CD4-positive, alpha-beta T cell treated with Interleukin-2 at 100 ng/mL for 4 hours (primary cell): ENCODE data around the gene ADPRH.

Experiments used
- DNase-seq: peaks from one replicate; pipeline ENCODE4 v3.0.0-alpha.2; 2020; ENCODE audit warnings: low spot score

Gene ADPRH

GRCh38 chr3:119597548-119598288 is 18.4 kb downstream of the ADPRH start, which contains the start of gene PLA1A:
Gene PLA1A, plus strand, starts transcription at chr3:119597885. Its CDS starts 29 bp downstream, at chr3:119597914.
- DNase-seq: no peak

GRCh38 chr3:119598410-119599098 is 19.3 kb downstream of the ADPRH start:
- DNase-seq: no peak

- no peak for DNase-seq
Observed at GRCh38 chr3:119599558-119600174, 20.4 kb downstream of the ADPRH start.

- DNase-seq: no peak
Observed at GRCh38 chr3:119600732-119601131, 21.4 kb downstream of the ADPRH start.

- DNase-seq: no peak
Observed at GRCh38 chr3:119601154-119601553, 21.9 kb downstream of the ADPRH start.

DNA sequence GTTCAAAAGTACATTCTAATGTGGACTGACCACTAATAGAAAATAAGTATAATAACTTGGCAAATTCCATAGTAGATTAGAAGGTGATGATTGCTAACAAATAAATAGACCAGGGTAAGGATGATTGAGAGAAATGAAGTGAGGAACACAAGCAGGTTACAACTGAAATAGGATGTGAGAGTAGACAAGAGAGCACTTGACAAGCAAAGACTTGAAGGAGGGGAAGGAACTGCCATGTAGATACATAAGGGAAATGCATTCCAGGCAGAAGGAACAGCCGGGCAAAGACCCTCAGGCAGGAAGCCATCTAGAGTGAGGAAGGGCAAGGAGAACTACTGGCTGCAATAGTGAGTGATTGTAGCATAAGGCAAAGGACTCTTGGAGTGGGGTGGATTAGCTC is 23.4 kb downstream of the ADPRH start:
- DNase-seq: no peak

- no peak for DNase-seq
Observed at GRCh38 chr3:119604878-119605277, 25.6 kb downstream of the ADPRH start.

DNA sequence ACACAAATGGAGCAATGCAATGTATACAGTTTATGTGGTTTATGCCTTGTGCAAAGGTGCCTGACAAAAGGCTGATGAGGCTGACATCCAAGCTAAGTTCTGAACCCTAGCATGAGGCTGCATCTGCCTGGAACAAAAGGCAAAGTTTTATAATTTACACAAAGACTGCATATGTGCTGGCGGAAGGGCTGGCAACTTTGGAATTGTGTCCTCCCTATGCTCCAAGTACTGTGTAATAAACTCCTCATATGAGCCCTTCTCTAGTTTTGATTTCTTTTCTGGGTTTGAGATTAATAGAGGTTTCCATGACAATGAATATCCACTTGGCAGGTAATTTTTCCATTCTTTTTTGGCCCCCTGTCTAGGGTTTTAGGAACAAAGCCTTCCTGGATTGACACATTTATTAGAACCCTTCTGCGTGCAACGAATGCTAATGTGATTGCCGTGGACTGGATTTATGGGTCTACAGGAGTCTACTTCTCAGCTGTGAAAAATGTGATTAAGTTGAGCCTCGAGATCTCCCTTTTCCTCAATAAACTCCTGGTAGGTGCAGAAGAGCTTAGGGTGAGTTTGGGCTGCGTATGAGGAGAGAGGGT is 29.2 kb downstream of the ADPRH start:
- DNase-seq: no peak

DNA sequence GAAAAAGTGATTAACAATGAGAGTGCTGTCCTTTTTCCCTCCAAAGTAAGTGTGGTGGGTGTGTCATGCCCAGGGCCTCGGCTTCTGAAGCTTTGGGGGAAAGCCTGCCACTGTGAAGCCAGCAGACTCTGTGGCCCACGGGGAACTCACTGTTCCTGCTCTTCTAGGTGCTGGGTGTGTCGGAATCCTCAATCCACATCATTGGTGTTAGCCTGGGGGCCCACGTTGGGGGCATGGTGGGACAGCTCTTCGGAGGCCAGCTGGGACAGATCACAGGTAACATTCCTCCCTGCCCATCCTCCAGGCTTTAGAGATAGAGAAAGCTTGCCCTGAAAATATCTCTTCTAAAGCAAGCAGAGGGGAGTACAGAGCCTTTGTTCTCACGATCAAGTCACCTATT is 30.0 kb downstream of the ADPRH start:
- DNase-seq: no peak

DNA sequence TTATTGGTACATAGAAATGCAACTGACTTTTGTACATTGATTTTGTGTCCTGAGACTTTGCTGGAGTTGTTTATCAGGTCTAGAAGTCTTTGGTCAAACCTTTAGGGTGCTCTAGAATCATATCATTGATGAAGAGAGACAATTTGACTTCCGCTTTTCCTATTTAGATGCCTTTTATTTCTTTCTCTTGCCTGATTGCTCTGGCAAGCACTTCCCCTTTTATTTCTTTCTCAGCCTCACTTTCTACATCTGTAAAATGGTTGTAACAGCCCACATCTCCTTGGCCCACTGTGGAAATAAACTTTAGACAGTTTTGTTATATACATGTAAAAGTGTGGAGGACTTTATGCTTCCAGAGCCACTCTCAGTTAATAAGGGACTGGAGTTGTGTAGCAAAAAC is 32.4 kb downstream of the ADPRH start:
- no peak for DNase-seq

DNA sequence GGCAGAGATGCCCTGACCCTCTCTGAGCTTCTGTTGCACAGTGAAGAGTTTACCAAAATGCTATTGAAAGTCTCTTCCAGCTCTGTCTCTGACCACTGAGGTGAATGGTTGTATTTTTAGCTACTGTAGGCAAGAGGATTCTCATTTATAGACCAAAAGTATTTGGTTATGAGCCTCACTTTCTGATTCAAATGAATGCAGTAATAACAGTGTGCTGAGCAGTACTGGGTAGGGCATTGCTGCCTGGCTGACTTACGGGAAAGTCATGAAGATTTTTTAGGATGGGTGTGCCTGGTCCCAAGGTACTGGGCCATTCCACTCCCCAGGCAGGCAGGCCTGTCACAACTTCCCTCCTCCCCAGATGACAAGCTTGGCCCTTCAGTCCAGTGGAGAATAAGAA is 33.9 kb downstream of the ADPRH start:
- DNase-seq: no peak

DNA sequence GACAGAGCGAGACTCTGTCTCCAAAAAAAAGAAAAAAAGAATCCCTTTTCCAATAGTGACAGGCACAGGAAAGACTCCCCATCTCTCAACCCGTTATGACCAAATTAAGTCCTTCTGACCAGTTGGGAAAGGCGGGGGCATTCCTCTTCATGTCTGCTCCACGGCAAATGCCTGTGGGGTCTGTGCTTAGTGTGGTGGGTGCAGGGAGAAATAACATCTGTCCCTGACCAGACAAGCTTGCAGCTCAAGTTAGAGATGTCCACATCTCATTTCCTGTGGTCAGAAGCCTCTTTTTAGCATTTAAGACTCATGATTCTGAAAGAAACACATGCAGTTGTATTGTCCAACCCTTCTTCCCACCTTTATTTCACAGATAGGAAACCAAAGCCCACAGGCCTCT is 34.6 kb downstream of the ADPRH start:
- no peak for DNase-seq

GRCh38 chr3:119616056-119616455 is 36.8 kb downstream of the ADPRH start:
- no peak for DNase-seq

DNA sequence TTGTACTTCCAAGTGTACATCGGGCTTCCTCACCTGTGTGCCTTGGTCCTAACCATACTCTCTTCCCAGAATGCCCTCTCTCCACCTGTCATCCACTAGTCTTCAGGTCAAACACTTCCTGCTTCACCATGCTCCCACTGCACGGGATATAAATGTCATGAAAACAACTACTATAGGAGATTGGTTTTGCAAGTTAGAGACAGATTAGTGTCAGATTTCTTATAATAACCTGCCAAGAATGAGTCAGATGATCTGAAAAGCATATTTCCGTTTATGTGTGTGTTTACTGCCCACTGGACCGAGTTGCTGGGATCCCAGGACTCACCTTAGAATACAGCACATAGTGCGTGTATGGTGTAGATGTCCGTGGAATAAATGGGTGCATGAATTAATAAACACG is 39.8 kb downstream of the ADPRH start:
- no peak for DNase-seq

DNA sequence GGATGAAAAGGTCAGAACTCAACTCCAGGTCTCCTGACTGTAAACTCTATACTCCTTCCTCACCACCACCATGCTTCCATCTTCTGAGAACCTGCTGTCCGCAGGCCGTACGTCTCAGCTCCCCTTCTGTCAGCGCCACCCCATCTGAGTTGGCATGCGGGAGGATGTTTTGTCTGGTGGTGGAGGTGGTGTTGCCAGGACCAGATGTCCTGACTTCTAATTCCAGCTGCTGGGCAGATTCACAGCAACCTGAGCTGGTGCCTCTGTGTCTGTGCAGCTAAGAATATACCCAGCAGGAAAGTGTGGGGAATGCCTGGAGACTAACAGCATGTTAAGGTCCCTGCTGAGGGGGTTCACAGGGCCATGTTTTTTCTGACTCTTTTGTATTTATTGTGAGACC is 41.6 kb downstream of the ADPRH start:
- no peak for DNase-seq

DNA sequence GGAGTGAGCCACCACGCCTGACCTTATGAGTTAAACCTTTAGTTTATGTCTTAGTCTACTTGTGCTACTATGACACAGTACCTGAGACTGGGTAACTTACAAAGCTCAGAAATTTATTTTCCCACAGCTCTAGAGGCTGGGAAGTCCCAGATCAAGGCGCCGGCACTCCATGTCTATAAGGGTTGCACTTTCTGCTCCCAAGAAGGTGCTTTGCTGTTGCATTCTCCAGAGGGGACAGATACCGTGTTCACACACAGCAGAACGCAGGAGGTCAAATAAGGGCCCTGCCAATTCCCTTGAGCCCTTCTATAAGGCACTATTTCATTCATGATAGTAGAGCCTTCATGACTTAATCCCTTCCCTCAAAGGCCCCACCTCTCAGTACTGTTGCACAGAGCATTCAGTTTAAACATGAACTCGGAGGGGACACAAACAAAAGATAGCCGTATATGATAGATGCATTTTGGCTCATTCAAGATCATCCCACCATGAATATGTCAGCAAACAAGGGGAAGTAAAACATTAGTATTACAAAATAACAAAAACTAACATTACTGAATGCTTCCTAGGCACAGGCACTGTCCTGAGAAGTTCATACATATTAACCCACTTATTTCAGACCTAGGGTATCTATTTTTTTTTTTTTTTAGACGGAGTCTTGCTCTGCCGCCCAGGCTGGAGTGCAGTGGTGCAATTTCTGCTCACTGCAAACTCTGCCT is 44.9 kb downstream of the ADPRH start:
- no peak for DNase-seq

DNA sequence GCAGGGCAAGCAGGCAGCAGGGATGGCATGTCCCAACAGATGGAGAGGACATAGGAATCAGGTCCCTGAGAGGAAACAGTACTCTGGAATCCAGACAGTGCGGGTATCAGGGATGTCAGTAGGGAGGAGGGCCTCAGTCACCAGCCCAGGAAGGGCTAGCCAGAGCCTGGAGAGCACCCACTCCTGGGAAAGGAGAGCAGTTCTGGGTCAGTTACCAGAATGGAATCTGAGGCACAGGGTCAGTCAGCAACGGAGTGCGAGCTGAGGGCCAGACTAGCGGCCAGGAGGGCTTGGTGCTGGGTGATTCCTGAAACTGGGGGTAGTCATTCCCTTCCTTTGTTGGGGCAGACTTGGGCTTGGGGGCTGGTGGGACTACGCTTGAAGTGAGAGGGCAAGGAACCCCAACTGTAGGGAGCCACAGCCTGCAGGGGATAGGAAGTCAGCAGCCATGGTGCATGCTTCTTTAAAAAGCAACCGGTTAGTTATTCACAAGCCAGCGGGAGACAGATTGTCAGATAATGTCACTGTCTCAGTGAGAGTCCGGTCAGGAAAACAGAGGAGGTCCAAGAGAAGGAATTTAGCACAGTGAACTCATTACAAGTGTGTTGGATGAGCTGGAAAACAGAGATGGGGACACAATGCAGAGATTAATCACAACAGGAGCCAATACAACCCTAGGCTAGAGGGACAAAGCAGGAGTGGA is 46.3 kb downstream of the ADPRH start:
- no peak for DNase-seq

GRCh38 chr3:119626196-119626595 is 46.9 kb downstream of the ADPRH start:
- DNase-seq: no peak

- peak; percentile 28 for DNase-seq
Observed at GRCh38 chr3:119627461-119627860, 48.2 kb downstream of the ADPRH start.

DNA sequence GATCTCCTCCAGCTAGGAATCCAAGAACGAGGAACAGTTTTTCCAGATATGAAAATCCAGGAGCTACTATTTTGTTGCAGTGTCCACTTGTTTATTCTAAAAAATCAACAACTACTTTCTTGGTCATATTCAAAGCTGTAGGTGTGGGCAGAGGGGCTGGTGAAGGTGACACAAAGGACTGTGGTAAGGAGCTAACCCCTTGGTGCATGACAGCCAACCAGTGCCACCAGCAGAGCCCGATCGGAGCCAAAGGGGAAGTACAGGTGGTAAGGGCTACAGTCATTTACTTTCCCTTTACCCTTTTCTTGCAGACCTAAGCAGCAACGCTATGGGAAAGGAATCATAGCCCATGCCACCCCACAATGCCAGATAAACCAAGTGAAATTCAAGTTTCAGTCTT is 49.1 kb downstream of the ADPRH start:
- DNase-seq: peak; percentile 30

DNA sequence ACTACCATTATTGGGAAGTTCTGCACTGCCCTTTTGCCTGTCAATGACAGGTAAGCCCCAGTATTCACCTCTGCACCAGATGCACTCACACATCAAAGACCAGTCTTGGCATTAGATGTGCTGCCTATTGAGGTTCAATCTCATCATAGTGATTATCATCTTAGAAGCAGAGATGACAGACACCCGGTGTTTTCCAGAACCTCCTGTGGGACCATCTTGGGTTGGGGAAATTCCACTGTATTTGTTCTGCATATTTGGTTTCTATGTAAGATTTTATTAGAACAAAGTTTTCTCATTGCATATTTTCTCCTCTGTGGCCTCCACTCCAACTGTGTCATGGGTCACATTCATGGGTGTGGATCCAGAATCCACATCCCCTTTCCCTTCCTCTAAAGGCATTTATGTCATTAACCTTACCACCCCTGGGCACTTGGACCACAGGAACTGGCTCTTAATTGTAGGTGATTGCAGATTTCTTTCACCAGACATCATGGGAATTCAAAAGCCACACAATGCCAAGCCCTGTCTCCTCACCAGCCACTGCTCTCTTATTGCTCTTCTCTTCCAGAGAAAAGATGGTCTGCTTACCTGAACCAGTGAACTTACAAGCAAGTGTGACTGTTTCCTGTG is 49.6 kb downstream of the ADPRH start:
- peak; percentile 30 for DNase-seq
